ENCODE measurements around the gene P2RX1. TPM values are rescaled to one million over a fixed set of nuclear protein-coding genes. Genes with fewer than 3 reads are reported as not detected.
"Not testable (repeated sequence)": the region's sequence is repeated elsewhere in the genome, so short reads cannot be mapped to it uniquely, and the experiment has no call there.

The P2RX1 gene
- total RNA-seq, 1 experiment from 2014 or later: not detected

- no peak for DNase-seq (ENCODE audit: low read depth)
- in situ Hi-C loops (cut with HindIII; ENCODE audit: low pct_unique_long_range_greater_than_20kb, low sequenced_read_pairs): no loop called here
Observed at GRCh38 chr17:3954086-3954485, 37.8 kb upstream of the P2RX1 start.

- DNase-seq (ENCODE audit: low read depth): no peak
- in situ Hi-C loops (cut with HindIII; ENCODE audit: low pct_unique_long_range_greater_than_20kb, low sequenced_read_pairs): no loop called here
Observed at GRCh38 chr17:3953542-3953941, 37.3 kb upstream of the P2RX1 start.

- DNase-seq (ENCODE audit: low read depth): no peak
Observed at GRCh38 chr17:3952186-3952585, 35.9 kb upstream of the P2RX1 start.

GRCh38 chr17:3951420-3951819 lies 35.2 kb upstream of the P2RX1 start:
- in situ Hi-C loops (cut with HindIII; ENCODE audit: low pct_unique_long_range_greater_than_20kb, low sequenced_read_pairs): no loop called here

More at GRCh38 chr17:3952186-3952585, 35.9 kb upstream of the P2RX1 start:
- in situ Hi-C loops (cut with HindIII; ENCODE audit: low pct_unique_long_range_greater_than_20kb, low sequenced_read_pairs): no loop called here

DNA sequence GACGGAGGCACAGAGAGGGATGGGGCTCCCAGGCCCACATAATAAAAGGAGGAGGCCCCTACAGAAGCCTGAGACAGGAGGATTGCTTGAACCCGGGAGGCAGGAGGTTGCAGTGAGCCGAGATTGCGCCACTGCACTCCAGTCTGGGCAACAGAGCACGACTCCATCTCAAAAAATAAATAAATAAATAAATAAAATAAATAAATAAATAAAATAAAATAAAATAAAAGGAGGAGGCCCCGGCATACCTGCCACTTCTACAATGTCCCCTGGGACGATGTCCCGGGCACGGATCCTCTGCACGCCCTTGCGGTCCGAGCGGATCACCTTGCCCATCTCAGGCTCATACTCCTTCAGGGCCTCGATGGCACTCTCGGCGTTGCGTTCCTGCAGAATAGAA lies 34.7 kb upstream of the P2RX1 start:
- DNase-seq (ENCODE audit: low read depth): no peak
- in situ Hi-C loops (cut with HindIII; ENCODE audit: low pct_unique_long_range_greater_than_20kb, low sequenced_read_pairs): no loop called here

More at GRCh38 chr17:3951420-3951819, 35.2 kb upstream of the P2RX1 start:
- no peak for DNase-seq (ENCODE audit: low read depth)

DNA sequence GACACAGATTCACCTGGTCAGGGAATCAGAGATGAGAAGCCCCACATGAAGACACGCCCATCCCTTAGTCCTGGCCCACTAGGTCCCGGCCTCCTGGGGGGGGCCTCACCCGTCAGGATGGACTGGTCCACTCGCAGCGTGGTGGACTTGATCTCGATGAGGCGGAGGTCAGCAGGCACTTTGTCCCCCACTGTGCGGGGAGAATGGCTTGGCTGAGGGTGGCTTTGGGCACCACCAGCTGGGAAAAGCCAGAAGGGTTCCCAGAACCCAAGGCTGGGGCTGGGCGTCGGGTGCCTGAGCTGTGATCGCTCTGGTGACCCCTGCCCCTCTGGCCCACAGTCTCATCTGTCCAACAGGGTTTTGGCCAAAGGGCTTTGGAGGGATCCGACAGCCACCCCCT lies 34.3 kb upstream of the P2RX1 start:
- in situ Hi-C loops (cut with HindIII; ENCODE audit: low pct_unique_long_range_greater_than_20kb, low sequenced_read_pairs): no loop called here
- no peak for DNase-seq (ENCODE audit: low read depth)

DNA sequence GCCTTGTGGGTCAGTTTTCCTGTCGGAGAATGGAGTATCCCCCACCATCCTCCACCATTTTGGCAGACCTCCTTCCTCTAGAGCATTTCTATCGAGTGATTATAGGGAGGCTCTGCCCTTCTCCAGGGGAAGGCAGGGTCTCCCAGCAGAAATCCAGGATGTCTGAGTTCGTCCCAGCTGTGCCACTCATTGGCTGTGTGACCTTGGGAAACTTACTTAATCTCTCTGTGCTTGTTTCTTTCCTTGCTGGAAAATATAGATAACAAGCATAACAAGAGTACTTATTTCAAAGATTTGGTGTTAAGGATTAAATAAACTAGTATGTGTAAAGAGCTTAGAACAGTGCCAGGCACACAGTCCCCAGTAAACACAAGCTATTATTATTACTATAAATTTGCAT lies 33.2 kb upstream of the P2RX1 start:
- in situ Hi-C loops (cut with HindIII; ENCODE audit: low pct_unique_long_range_greater_than_20kb, low sequenced_read_pairs): no loop called here
- no peak for DNase-seq (ENCODE audit: low read depth)

GRCh38 chr17:3948551-3948950 lies 32.3 kb upstream of the P2RX1 start:
- in situ Hi-C loops (cut with HindIII; ENCODE audit: low pct_unique_long_range_greater_than_20kb, low sequenced_read_pairs); DNase-seq (ENCODE audit: low read depth): not testable (repeated sequence)

DNA sequence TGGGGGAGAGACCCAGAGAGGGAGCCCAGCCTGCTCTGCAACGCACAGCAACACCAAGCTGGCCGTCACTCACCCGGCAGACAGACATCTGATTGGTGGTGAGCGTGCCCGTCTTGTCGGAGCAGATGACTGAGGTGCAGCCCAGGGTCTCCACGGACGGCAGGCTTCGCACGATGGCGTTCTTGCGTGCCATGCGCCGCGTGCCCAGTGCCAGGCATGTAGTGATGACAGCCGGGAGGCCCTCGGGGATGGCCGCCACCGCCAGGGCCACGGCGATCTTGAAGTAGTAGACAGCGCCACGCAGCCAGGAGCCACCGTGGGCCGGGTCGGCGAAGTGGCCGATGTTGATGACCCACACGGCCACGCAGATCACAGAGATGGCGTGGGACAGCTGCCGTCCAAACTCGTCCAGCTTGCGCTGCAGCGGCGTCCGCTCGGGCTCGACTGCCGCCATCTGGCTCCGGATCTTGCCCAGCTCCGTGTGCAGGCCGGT lies 31.1 kb upstream of the P2RX1 start:
- in situ Hi-C loops (cut with HindIII; ENCODE audit: low pct_unique_long_range_greater_than_20kb, low sequenced_read_pairs): no loop called here
- DNase-seq (ENCODE audit: low read depth): no peak

GRCh38 chr17:3946711-3947235 lies 30.5 kb upstream of the P2RX1 start:
- DNase-seq (ENCODE audit: low read depth): no peak
- in situ Hi-C loops (cut with HindIII; ENCODE audit: low pct_unique_long_range_greater_than_20kb, low sequenced_read_pairs): no loop called here

GRCh38 chr17:3944485-3945388 lies 28.5 kb upstream of the P2RX1 start:
- in situ Hi-C loops (cut with HindIII; ENCODE audit: low pct_unique_long_range_greater_than_20kb, low sequenced_read_pairs): no loop called here
- DNase-seq (ENCODE audit: low read depth): peak; percentile 12

DNA sequence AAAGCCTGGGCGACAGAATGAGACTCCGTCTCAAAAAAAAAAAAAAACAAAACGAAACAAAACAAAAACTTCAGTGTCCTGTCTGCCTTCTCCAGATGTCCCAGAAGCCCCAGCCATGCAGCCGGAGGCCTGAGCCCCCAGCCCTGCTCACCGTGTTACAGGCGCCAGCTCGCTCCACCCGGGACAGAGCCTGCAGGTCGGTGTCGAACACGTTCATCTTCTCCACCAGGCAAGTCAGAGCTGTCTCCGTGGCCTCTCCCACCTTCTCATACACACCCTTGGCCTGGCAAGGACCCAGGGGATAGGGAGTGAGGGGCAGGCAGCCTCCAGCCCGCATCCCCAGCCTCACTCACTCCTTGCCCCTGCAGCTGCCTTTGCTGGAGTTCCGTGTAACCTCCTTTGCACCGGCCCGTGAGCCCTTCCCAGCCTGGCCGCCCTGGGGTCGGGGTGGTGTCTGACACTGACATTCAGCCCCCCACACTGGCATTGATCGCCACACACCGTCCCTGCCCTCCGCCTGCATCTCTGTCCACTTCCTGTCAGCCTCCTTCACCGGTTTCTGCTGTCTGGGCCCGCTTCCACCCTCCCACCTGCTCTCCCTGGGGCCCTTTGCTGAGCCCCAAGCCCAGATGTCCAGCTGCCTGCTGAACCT lies 27.1 kb upstream of the P2RX1 start:
- DNase-seq (ENCODE audit: low read depth): no peak
- in situ Hi-C loops (cut with HindIII; ENCODE audit: low pct_unique_long_range_greater_than_20kb, low sequenced_read_pairs): no loop called here

DNA sequence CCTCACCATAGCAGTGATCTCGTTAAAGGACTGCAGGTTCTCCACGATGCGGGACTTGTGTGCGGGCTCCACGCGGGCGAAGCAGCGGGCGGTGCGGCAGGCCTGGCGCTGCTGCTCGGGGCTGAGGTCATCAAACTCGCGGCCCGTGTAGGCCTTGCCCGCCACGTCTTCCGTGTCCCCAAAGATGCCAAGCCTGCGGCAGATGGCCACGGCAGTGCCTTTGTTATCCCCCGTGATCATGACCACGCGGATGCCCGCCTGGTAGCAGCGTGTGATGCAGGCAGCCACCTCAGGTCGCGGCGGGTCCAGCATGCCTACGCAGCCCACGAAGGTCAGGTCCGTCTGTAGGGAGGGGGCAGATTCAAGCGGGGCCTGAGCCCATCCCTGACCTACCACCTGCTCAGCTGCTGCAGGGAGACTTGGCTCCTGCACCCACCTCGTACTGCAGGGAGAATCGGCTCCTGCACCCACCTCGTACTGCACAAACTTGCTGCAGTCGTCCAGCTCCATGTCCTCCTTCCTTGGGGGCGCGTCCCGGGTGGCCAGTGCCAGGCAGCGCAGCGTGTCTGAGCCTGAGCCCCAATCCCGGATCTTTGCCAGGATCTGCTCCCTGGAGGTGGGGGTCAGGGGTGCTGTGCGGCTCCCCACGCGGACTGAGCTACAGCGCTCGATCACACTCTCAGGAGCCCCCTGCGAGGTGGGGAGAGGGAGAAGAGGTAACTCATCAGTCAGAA lies 24.9 kb upstream of the P2RX1 start:
- in situ Hi-C loops (cut with HindIII; ENCODE audit: low pct_unique_long_range_greater_than_20kb, low sequenced_read_pairs): no loop called here
- DNase-seq (ENCODE audit: low read depth): no peak

DNA sequence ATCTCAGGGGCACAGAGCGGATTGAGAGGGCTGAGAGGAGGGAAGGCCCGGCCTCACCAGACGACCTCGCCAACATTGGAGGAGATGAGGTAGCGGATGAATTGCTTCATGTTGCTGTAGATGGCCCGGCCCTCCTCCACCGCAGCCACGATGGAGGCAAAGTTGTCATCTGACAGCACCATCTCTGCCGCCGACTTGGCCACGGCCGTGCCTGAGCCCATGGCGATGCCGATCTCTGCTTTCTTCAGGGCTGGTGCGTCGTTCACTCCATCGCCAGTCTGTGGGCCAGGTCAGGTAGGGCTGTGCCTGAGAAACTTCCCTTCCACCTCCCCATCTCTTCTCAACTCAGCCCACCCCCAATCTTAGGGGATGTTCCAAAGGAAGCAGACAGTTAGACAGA lies 21.1 kb upstream of the P2RX1 start:
- in situ Hi-C loops (cut with HindIII; ENCODE audit: low pct_unique_long_range_greater_than_20kb, low sequenced_read_pairs): no loop called here
- no peak for DNase-seq (ENCODE audit: low read depth)

- DNase-seq (ENCODE audit: low read depth): no peak
Observed at GRCh38 chr17:3935825-3936355, 19.6 kb upstream of the P2RX1 start.

GRCh38 chr17:3935140-3935542 lies 18.9 kb upstream of the P2RX1 start:
- in situ Hi-C loops (cut with HindIII; ENCODE audit: low pct_unique_long_range_greater_than_20kb, low sequenced_read_pairs): no loop called here
- peak; percentile 8 for DNase-seq (ENCODE audit: low read depth)

More at GRCh38 chr17:3935825-3936355, 19.6 kb upstream of the P2RX1 start:
- in situ Hi-C loops (cut with HindIII; ENCODE audit: low pct_unique_long_range_greater_than_20kb, low sequenced_read_pairs): no loop called here

DNA sequence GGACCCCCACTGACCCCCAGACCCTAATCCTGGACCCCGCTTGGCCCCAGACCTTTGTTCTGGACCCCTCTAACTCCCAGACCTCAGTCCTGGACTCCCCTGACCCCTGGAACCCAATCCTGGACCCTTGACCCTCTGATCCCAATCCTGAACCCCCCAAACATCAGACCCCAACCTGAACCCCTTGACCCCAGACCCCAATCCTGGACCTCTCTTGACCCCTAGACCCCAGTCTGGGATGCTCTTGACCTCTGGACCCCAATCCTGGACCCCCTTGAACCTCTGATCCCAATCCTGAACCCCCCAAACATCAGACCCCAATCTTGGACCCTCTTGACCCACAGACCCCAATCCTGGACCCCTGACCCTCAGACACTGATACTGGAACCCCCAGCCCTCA lies 13.5 kb upstream of the P2RX1 start:
- DNase-seq (ENCODE audit: low read depth): no peak
- in situ Hi-C loops (cut with HindIII; ENCODE audit: low pct_unique_long_range_greater_than_20kb, low sequenced_read_pairs): no loop called here

GRCh38 chr17:3929181-3929580 lies 12.9 kb upstream of the P2RX1 start:
- in situ Hi-C loops (cut with HindIII; ENCODE audit: low pct_unique_long_range_greater_than_20kb, low sequenced_read_pairs): no loop called here
- DNase-seq (ENCODE audit: low read depth): no peak

All from Caki2 (cell line).